HepG2 (cell line): Measurements from ENCODE around the gene GRK5. TPM values are rescaled to one million over a fixed set of nuclear protein-coding genes. Genes with fewer than 3 reads are reported as not detected.

Source experiments
- ATAC-seq: fragments of 200-7000 bp; cut with Tn5 transposase; 3 replicates; pipeline ENCODE4 v1.9.1; 2020; ENCODE audit warnings: mild to moderate bottlenecking, moderate library complexity
- BruUV-seq: library from RNA; stranded (reverse); fragments of 400-500 nt; replicated peaks from 2 replicates; lab custom pipeline; 2021; lab: Mats Ljungman, UMichigan
- CTCF ChIA-PET: fragments of 300-600 bp; formaldehyde crosslinking; extraction: SDS; loops from one replicate; lab custom pipeline; 2021; ENCODE audit warnings: low total read pairs, inconsistent platforms, low intra/inter-chr PET ratio; lab: Yijun Ruan, JAX
- POLR2A ChIA-PET: fragments of 350-600 bp; sonication (Branson Sonifier 250); formaldehyde crosslinking; loops from one replicate; lab custom pipeline; 2020; ENCODE audit warnings: antibody characterized with exemption, inconsistent platforms; lab: Yijun Ruan, JAX
- DNase-seq: peaks from one replicate; pipeline ENCODE4 v3.0.0-alpha.2; 2015; ENCODE audit warnings: low spot score
- FAIRE-seq: peaks from 3 replicates; lab custom pipeline; 2011; peaks lifted over from hg19 to GRCh38; lab: Jason Lieb, UNC
- H2AFZ ChIP-seq: one replicate; pipeline ENCODE4 v1.6.1; 2011; ENCODE audit warnings: low read length, inconsistent platforms
- H3K27ac ChIP-seq: fragments of 300-600 bp; 3 replicates; pipeline ENCODE4 v1.8.0; 2011; ENCODE audit warnings: mixed run types, mild to moderate bottlenecking, mixed read lengths, low read length, inconsistent platforms; ENCODE audit not compliant: insufficient read depth; ENCODE audit errors: extremely low read length
- H3K27me3 ChIP-seq, 2 experiments: fragments of 200-600 bp in 1 of 2; 2 replicates in 1 of 2; 3 replicates in 1 of 2; pipeline versions ENCODE4 v1.6.0 to v1.8.0; 2011; ENCODE audit warnings: low read length in 2 of 2, mild to moderate bottlenecking in 2 of 2, moderate library complexity in 2 of 2, inconsistent platforms in 1 of 2; ENCODE audit not compliant: insufficient read depth in 2 of 2, control insufficient read depth in 1 of 2
- H3K36me3 ChIP-seq, 2 experiments: fragments of 200-600 bp in 1 of 2; replicated peaks in 1 of 2; 2 replicates in 1 of 2; 3 replicates in 1 of 2; pipeline versions ENCODE4 v1.5.1 to v1.8.0; 2011; ENCODE audit warnings: low read length in 2 of 2, inconsistent platforms in 1 of 2; ENCODE audit not compliant: insufficient read depth in 2 of 2, control insufficient read depth in 1 of 2
- H3K4me1 ChIP-seq: 2 replicates; pipeline ENCODE4 v1.5.1; 2012; ENCODE audit warnings: low read length, inconsistent platforms; ENCODE audit not compliant: insufficient read depth
- H3K4me2 ChIP-seq: 2 replicates; pipeline ENCODE4 v1.6.0; 2011; ENCODE audit warnings: low read depth, low read length, inconsistent platforms
- H3K4me3 ChIP-seq, 3 experiments: fragments of 200-600 bp in 1 of 3; sonication (generic), shearing (Covaris generic) in 1 of 3; replicated peaks in 1 of 3; 2 replicates each; pipeline ENCODE4 v1.5.1; 2011 to 2016; ENCODE audit warnings: low read length in 3 of 3, inconsistent platforms in 2 of 3, low read depth in 2 of 3, mild to moderate bottlenecking in 2 of 3, control low read depth in 1 of 3, mixed read lengths in 1 of 3; ENCODE audit not compliant: insufficient read depth in 1 of 3
- H3K79me2 ChIP-seq: one replicate; pipeline ENCODE4 v1.6.1; 2011; ENCODE audit warnings: low read length, inconsistent platforms; ENCODE audit not compliant: insufficient read depth
- H3K9ac ChIP-seq: 2 replicates; pipeline ENCODE4 v1.6.0; 2011; ENCODE audit warnings: mild to moderate bottlenecking, low read depth, low read length, inconsistent platforms; ENCODE audit not compliant: insufficient read depth
- H3K9me3 ChIP-seq: 2 replicates; pipeline ENCODE4 v1.5.1; 2012; ENCODE audit warnings: mild to moderate bottlenecking, low read length
- H4K20me1 ChIP-seq: 2 replicates; pipeline ENCODE4 v1.6.0; 2011; ENCODE audit warnings: inconsistent platforms, mild to moderate bottlenecking, low read length, moderate library complexity; ENCODE audit not compliant: insufficient read depth
- CENPX ChIP-seq: sonication (generic); formaldehyde crosslinking; IDR thresholded peaks from 2 replicates; pipeline ENCODE4 v1.9.0; 2021; ENCODE audit warnings: mild to moderate bottlenecking, missing genetic modification reagents, moderate library complexity
- DMAP1 ChIP-seq: IDR thresholded peaks from 2 replicates; pipeline ENCODE4 v1.6.1; 2016
- EEA1 ChIP-seq: sonication (generic); formaldehyde crosslinking; IDR thresholded peaks from 2 replicates; pipeline ENCODE4 v1.5.1; 2020; ENCODE audit warnings: mild to moderate bottlenecking, missing genetic modification reagents, borderline replicate concordance
- HNRNPK ChIP-seq: fragments of 200-400 bp; formaldehyde crosslinking; IDR thresholded peaks from 2 replicates; pipeline ENCODE4 v1.6.1; 2018; ENCODE audit warnings: low read length, low read depth, moderate library complexity, mild to moderate bottlenecking; ENCODE audit not compliant: poor library complexity, severe bottlenecking
- PCBP2 ChIP-seq: fragments of 200-400 bp; formaldehyde crosslinking; optimal IDR thresholded peaks from 2 replicates; pipeline ENCODE3; 2018; ENCODE audit warnings: low read length, low read depth; ENCODE audit not compliant: poor library complexity, severe bottlenecking
- REPIN1 ChIP-seq: sonication (generic); formaldehyde crosslinking; IDR thresholded peaks from 2 replicates; pipeline ENCODE4 v1.8.0; 2022; ENCODE audit warnings: missing genetic modification reagents, low read depth, mild to moderate bottlenecking, borderline replicate concordance
- SKIL ChIP-seq: sonication (generic); formaldehyde crosslinking; IDR thresholded peaks from 2 replicates; pipeline ENCODE4 v1.8.0; 2022; ENCODE audit warnings: missing genetic modification reagents, mild to moderate bottlenecking, moderate library complexity, borderline replicate concordance
- SP5 ChIP-seq: IDR thresholded peaks from 2 replicates; pipeline ENCODE4 v1.6.1; 2016; ENCODE audit warnings: low read depth, borderline replicate concordance
- ZBTB20 ChIP-seq: sonication (generic); formaldehyde crosslinking; IDR thresholded peaks from 2 replicates; pipeline ENCODE4 v1.8.1; 2023; ENCODE audit warnings: missing genetic modification reagents, low read depth, mild to moderate bottlenecking, borderline replicate concordance
- ZFAT ChIP-seq: sonication (generic); formaldehyde crosslinking; conservative IDR thresholded peaks from 2 replicates; pipeline ENCODE4 v1.8.1; 2023; ENCODE audit warnings: missing genetic modification reagents, inconsistent platforms
- ZIK1 ChIP-seq: sonication (generic); formaldehyde crosslinking; IDR thresholded peaks from 2 replicates; pipeline ENCODE4 v1.5.0; 2020; ENCODE audit warnings: mild to moderate bottlenecking, low read depth, missing genetic modification reagents, borderline replicate concordance
- ZKSCAN5 ChIP-seq: sonication (generic); formaldehyde crosslinking; IDR thresholded peaks from 2 replicates; pipeline ENCODE4 v1.5.1; 2020; ENCODE audit warnings: mild to moderate bottlenecking, missing genetic modification reagents
- ZMYM2 ChIP-seq: sonication (generic); formaldehyde crosslinking; IDR thresholded peaks from 2 replicates; pipeline ENCODE4 v1.8.0; 2022; ENCODE audit warnings: mild to moderate bottlenecking, missing genetic modification reagents
- ZNF180 ChIP-seq: sonication (generic); formaldehyde crosslinking; IDR thresholded peaks from 2 replicates; pipeline ENCODE4 v1.4.0; 2020; ENCODE audit warnings: low read depth, missing genetic modification reagents, borderline replicate concordance
- ZNF232 ChIP-seq: sonication (generic); formaldehyde crosslinking; IDR thresholded peaks from 2 replicates; pipeline ENCODE4 v1.4.0; 2020; ENCODE audit warnings: missing genetic modification reagents, borderline replicate concordance
- ZNF431 ChIP-seq: sonication (generic); formaldehyde crosslinking; IDR thresholded peaks from 2 replicates; pipeline ENCODE4 v1.9.0; 2022; ENCODE audit warnings: missing genetic modification reagents, low read depth, mild to moderate bottlenecking, borderline replicate concordance
- ZNF879 ChIP-seq: sonication (generic); formaldehyde crosslinking; IDR thresholded peaks from 2 replicates; pipeline ENCODE4 v1.8.1; 2023; ENCODE audit warnings: missing genetic modification reagents
- WGBS: methylation state at CpG from one replicate; pipeline ENCODE4 v1.1.6; 2017; ENCODE audit warnings: low lambda C conversion rate; 5-methylcytosine and 5-hydroxymethylcytosine counted together
- in situ Hi-C: cut with HindIII; loops from 2 replicates; pipeline ENCODE4 v1.10.0; 2017; ENCODE audit warnings: low pct_unique_long_range_greater_than_20kb; ENCODE audit not compliant: extremely low pct_ligation_motif_present
- intact Hi-C: fragments of 100-400 bp; cut with micrococcal nuclease; formaldehyde crosslinking; loops from one replicate; pipeline ENCODE4 v1.10.0; 2022; ENCODE audit not compliant: unreplicated experiment
- polyA plus RNA-seq, 8 experiments: library from polyadenylated mRNA; depleted of rRNA in 3 of 8; stranded (reverse) in 7 of 8; unstranded in 1 of 8; fragments of >200 nt; fragmentation: Illumina TruSeq in 4 of 8; extraction: Trizol in 4 of 8; gene quantifications; 2 replicates each; pipeline versions ENCODE4 v1.2.1 to v1.2.3, GENCODE V29; 2011 to 2016; ENCODE audit warnings: low read depth in 4 of 8, missing spikeins in 1 of 8, mixed read lengths in 1 of 8; ENCODE audit not compliant: insufficient read depth in 1 of 8
- total RNA-seq, 5 experiments: library from RNA; depleted of rRNA; stranded (reverse); fragments of >200 nt; fragmentation: Illumina TruSeq; extraction: Trizol; gene quantifications; 2 replicates each; pipeline ENCODE4 v1.2.3, GENCODE V29; 2016; ENCODE audit warnings: low read depth in 1 of 5

Gene GRK5
- total and polyA plus RNA-seq, 2 of the 13 experiments (the other 11 are each of a cell fraction or from before 2014, with no cell fraction given) = 10.4 to 12.6 TPM

DNA sequence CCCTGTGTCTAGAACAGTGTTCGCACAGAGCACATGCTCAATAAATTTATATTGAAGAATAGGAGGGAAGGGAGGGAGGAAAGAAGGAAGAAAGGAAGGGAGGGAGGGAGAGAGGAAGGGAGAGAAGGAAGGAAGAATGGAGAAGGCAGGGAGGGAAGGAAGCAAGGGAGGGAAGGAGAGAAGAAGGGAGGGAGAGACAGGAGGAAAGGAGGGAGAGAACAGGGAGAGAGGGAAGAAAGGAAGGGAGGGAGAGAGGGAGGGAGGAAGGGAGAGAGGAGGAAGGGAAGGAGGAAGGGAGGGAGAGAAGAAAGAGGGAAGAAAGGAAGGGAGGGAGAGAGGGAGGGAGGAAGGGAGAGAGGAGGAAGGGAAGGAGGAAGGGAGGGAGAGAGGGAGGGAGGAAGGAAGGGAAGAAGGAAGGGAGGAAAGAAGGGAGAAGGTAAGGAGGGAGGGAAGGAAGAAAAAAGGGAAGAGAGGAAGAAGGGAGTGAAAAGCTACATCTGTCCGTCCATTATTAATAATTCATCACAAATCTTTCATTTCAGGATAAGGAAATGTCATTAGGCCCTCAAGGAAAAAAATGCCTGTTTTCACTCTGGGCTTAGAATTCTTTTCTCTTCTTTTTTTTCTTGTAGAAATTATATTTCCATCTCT, 79.7 kb downstream of the GRK5 start:
- Histone ChIP-seq H3K4me2 (no peak overlapping the region), H4K20me1 (no peaks in the 10 kb centered on the region), H3K36me3 (no peaks in the 10 kb centered on the region), H3K4me1 (peaks cover 48% of the 10 kb centered on the region), H2AFZ (no peak overlapping the region), H3K79me2 (no peaks in the 10 kb centered on the region), H3K27ac (no peak overlapping the region), H3K4me3 (no peak overlapping the region), H3K27me3 (no peaks in the 10 kb centered on the region), H3K9ac (no peak overlapping the region), H3K9me3 (no peaks in the 10 kb centered on the region)
- TF ChIP-seq PCBP2 = peak; percentile 37
- peak; percentile 94 for TF ChIP-seq HNRNPK
- no peak for TF ChIP-seq ZNF180 (CRISPR knock-in tag)
- TF ChIP-seq ZNF879 (CRISPR knock-in tag) = no peak
- no peak for FAIRE-seq
- in situ Hi-C loops (no loop called here), intact Hi-C loops (no loop called here)
- no peak for ATAC-seq
- CTCF ChIA-PET = no interaction called here
- BruUV-seq = no TSS peak
- DNase-seq = no peak
- 97% methylated on average over 2 of the region's 2 CpGs for WGBS
- POLR2A ChIA-PET = no interaction called here

DNA sequence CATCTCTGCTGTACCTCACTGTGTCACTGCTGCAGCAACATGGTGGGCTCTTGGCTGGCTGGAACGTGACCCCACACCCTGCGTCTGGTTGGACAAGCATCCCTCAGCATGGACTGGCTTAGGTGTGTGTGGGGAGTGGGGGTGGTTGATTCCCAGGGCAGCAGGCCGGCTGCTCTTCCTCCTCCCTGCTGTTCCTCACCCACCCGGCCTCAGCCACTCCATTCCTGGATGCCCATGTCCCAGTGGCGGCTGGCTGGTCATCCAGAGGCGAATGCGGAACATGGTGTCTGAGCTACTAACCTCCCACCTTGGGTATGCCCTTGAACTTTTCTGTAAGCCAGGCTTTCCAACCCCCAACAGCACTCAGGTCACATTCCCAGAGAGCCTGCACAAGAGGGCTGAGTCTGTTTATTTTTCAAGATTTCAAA, 81.2 kb downstream of the GRK5 start:
- no peak overlapping the region for H3K4me3 ChIP-seq
- H3K27ac ChIP-seq = no peak overlapping the region
- peaks cover 58% of the 10 kb centered on the region for H3K4me1 ChIP-seq
- no TSS peak for BruUV-seq
- intact Hi-C loops (no loop called here), in situ Hi-C loops (no loop called here)
- no peaks in the 10 kb centered on the region for H3K9me3 ChIP-seq
- no peak overlapping the region; the same call in 1 of the 2 replicates for H3K4me2 ChIP-seq
- DNase-seq = no peak
- ChIA-PET POLR2A (interaction anchor here (1.1 to 1.7 kb wide), 3 partner anchors 18 to 29 kb away, joined by 3 to 9 read pairs (median 3); no protein-coding TSS in a partner anchor), CTCF (no interaction called here)
- no peak overlapping the region for H3K9ac ChIP-seq
- FAIRE-seq = peak; percentile 51
- no peaks in the 10 kb centered on the region for H3K27me3 ChIP-seq
- ATAC-seq = peak; percentile 56
- H4K20me1 ChIP-seq = no peaks in the 10 kb centered on the region
- 85% methylated on average over 4 of the region's 7 CpGs for WGBS
- no peak overlapping the region for H2AFZ ChIP-seq
- no peaks in the 10 kb centered on the region for H3K36me3 ChIP-seq
- H3K79me2 ChIP-seq = no peaks in the 10 kb centered on the region
- no peak for TF ChIP-seq ZNF232 (CRISPR knock-in tag)
- no peak for TF ChIP-seq ZNF431 (CRISPR knock-in tag)
- TF ChIP-seq EEA1 (CRISPR knock-in tag) = no peak
- no peak for TF ChIP-seq ZKSCAN5
- 0 out of 2 replicates have a peak, but pooled peaks have one; percentile 21 for TF ChIP-seq SKIL (CRISPR knock-in tag)
- TF ChIP-seq DMAP1 (CRISPR knock-in tag) = no peak
- TF ChIP-seq CENPX (CRISPR knock-in tag) = no peak
- no peak for TF ChIP-seq ZIK1
- TF ChIP-seq ZFAT (CRISPR knock-in tag) = no peak
- no peak for TF ChIP-seq REPIN1 (CRISPR knock-in tag)
- no peak for TF ChIP-seq SP5 (CRISPR knock-in tag)
- TF ChIP-seq ZBTB20 (CRISPR knock-in tag) = no peak
- TF ChIP-seq ZMYM2 (CRISPR knock-in tag) = no peak
